HG02852 (cell line): ENCODE data around the gene TRAF2.
"Not testable (repeated sequence)": the region's sequence is repeated elsewhere in the genome, so short reads cannot be mapped to it uniquely, and the experiment has no call there.

ENCODE experiments used
- ATAC-seq: cut with Tn5 transposase; IDR thresholded peaks from one replicate; pipeline ENCODE4 v1.9.1; 2021; ENCODE audit warnings: mild to moderate bottlenecking, moderate library complexity; ENCODE audit not compliant: unreplicated experiment

The TRAF2 gene

GRCh38 chr9:136885950-136886578 is at the start of gene TRAF2:
Gene TRAF2, plus strand, starts transcription at chr9:136886516. Its CDS starts 12,225 bp downstream, at chr9:136898741.
- peak; percentile 82 for ATAC-seq

- ATAC-seq, result no peak
Measured at GRCh38 chr9:136837146-136837855, 49.0 kb upstream of the TRAF2 start.

GRCh38 chr9:136837856-136838277 is 48.4 kb upstream of the TRAF2 start:
- not testable (repeated sequence) for ATAC-seq

- ATAC-seq, result no peak
Measured at GRCh38 chr9:136838314-136839228, 47.7 kb upstream of the TRAF2 start.

- ATAC-seq, result no peak
Measured at GRCh38 chr9:136839229-136840139, 46.8 kb upstream of the TRAF2 start.

GRCh38 chr9:136840140-136840876 is 46.0 kb upstream of the TRAF2 start:
- no peak for ATAC-seq

GRCh38 chr9:136840877-136841645 is 45.3 kb upstream of the TRAF2 start:
- ATAC-seq, result no peak

GRCh38 chr9:136841646-136842379 is 44.5 kb upstream of the TRAF2 start:
- ATAC-seq, result not testable (repeated sequence)

- ATAC-seq, result peak; percentile 72
Measured at GRCh38 chr9:136842380-136842948, 43.9 kb upstream of the TRAF2 start, which contains the start of gene AJM1. Gene AJM1, plus strand, starts transcription at chr9:136842478. Its CDS starts 1,937 bp downstream, at chr9:136844415.

GRCh38 chr9:136843159-136843800 is 43.0 kb upstream of the TRAF2 start:
- ATAC-seq, result not testable (repeated sequence)

- not testable (repeated sequence) for ATAC-seq
Measured at GRCh38 chr9:136843801-136844740, 42.2 kb upstream of the TRAF2 start.

- ATAC-seq, result no peak
Measured at GRCh38 chr9:136844761-136845464, 41.4 kb upstream of the TRAF2 start.

GRCh38 chr9:136845465-136846260 is 40.7 kb upstream of the TRAF2 start:
- ATAC-seq, result no peak

GRCh38 chr9:136846376-136847087 is 39.8 kb upstream of the TRAF2 start:
- ATAC-seq, result no peak
